Skeletal muscle satellite cell (primary cell): ENCODE data around the gene DDR1.
"Not testable (repeated sequence)": the region's sequence is repeated elsewhere in the genome, so short reads cannot be mapped to it uniquely, and the experiment has no call there.

Experiments used
- H3K27me3 ChIP-seq: 2 replicates; pipeline ENCODE4 v1.7.0; 2013; ENCODE audit warnings: low read length; ENCODE audit not compliant: control insufficient read depth, insufficient read depth
- H3K36me3 ChIP-seq: 2 replicates; pipeline ENCODE4 v1.7.0; 2013; ENCODE audit warnings: mild to moderate bottlenecking, control low read depth, low read length; ENCODE audit not compliant: insufficient read depth
- H3K4me1 ChIP-seq: 2 replicates; pipeline ENCODE4 v1.7.0; 2013; ENCODE audit warnings: low read length; ENCODE audit not compliant: control insufficient read depth, insufficient read depth
- H3K4me2 ChIP-seq: 2 replicates; pipeline ENCODE4 v1.7.0; 2013; ENCODE audit warnings: mild to moderate bottlenecking, low read length
- H3K4me3 ChIP-seq: 2 replicates; pipeline ENCODE4 v1.7.0; 2013; ENCODE audit warnings: low read length
- H3K9ac ChIP-seq: 2 replicates; pipeline ENCODE4 v1.7.0; 2013; ENCODE audit warnings: mild to moderate bottlenecking, low read depth, low read length, moderate library complexity
- H3K9me3 ChIP-seq: replicated peaks from 2 replicates; pipeline ENCODE4 v1.7.0; 2013; ENCODE audit warnings: mild to moderate bottlenecking, control low read depth, low read length

The DDR1 gene

GRCh38 chr6:30855429-30856075 is 28.8 kb upstream of the DDR1 start:
- Histone ChIP-seq H3K4me2 (no peak overlapping the region), H3K4me3 (no peak overlapping the region), H3K4me1 (no peaks in the 10 kb centered on the region), H3K27me3 (peaks cover 31% of the 10 kb centered on the region), H3K36me3 (no peaks in the 10 kb centered on the region), H3K9me3 (peaks cover 6% of the 10 kb centered on the region), H3K9ac (no peak overlapping the region)

DNA sequence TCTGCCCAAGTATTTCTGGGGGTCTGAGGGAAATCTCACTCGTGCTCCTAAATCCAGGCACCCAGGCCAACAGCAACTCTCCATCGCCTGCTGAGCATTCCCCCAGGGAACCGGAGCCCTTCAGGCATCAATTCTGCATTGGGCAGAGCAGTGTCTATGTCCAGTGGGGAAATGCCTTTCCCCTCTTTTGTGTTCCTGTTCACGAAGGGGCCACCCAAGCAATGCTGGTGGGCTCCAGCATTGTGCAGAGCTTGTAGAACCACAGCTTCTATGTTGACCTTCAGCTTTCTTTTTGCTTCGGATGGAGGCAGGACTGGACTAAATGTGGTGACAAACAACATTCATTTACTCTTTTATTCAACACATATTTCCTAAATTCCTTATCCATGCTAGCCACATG is 27.2 kb upstream of the DDR1 start:
- no peaks in the 10 kb centered on the region for H3K36me3 ChIP-seq
- no peak overlapping the region for H3K9ac ChIP-seq
- no peaks in the 10 kb centered on the region for H3K4me1 ChIP-seq
- no peak overlapping the region for H3K4me2 ChIP-seq
- H3K9me3 ChIP-seq = no peaks in the 10 kb centered on the region
- no peak overlapping the region for H3K4me3 ChIP-seq
- H3K27me3 ChIP-seq = peaks cover 34% of the 10 kb centered on the region

DNA sequence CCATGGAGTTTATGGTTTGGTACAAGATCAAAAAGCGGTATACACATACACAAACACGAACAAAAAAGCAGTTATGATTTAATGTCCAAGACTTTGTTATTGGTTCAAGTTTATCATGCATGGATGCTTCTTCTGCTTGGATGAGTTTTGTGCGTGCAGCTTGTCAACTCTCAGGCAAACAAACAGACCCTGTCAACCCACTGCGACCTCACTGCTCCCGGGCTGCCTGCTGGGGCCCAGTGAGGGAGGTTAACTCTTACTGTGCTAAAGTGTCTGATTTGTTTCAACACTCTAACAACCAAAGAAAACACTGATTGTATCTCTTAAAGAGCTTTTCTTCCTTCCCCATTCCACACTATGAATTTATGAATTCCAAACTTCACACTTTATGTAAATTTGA is 26.8 kb upstream of the DDR1 start:
- H3K4me3 ChIP-seq = no peak overlapping the region
- no peak overlapping the region for H3K4me2 ChIP-seq
- H3K27me3 ChIP-seq = peaks cover 34% of the 10 kb centered on the region
- H3K36me3 ChIP-seq = no peaks in the 10 kb centered on the region
- H3K9me3 ChIP-seq = no peaks in the 10 kb centered on the region
- H3K4me1 ChIP-seq = no peaks in the 10 kb centered on the region
- H3K9ac ChIP-seq = no peak overlapping the region

- H3K4me3 ChIP-seq, H3K36me3 ChIP-seq, H3K9me3 ChIP-seq, H3K4me1 ChIP-seq, H3K9ac ChIP-seq, H3K4me2 ChIP-seq: not testable (repeated sequence)
- H3K27me3 ChIP-seq = peaks cover 45% of the 10 kb centered on the region
These were observed 24.6 kb upstream of the DDR1 start for GRCh38 chr6:30859726-30860125.

DNA sequence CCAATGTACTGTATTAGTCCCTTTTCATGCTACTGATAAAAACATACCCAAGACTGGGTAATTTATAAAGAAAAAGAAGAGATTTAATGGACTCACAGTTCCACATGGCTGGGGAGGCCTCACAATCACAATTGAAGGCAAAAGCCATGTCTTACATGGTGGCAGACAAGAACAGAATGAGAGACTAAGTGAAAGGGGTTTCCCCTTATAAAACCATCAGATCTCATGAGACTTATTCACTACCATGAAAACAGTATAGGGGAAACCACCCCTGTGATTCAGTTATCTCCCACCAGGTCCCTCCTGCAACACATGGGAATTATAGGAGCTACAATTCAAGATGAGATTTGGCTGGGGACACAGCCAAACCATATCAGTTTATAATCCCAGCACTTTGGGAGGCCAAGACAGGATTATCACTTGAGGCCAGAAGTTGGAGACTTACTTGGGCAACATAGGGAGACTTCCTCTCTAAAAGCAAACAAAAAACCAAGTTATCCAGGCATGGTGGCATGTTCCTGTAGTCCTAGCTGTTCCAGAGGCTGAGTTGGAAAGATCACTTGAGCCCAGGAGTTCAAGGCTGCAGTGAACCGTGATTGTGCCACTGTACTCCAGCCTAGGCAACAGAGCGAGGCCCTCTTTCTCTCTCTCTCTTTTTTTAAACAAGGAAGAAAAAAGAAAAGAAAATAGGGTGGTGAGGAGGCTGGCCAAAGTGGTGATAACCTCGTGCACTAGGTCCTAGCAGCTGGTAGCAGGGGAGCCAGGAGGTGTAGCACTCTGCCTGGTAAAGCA is 22.9 kb upstream of the DDR1 start:
- Histone ChIP-seq H3K4me1 (no peaks in the 10 kb centered on the region), H3K9ac (no peak overlapping the region), H3K27me3 (peaks cover 29% of the 10 kb centered on the region), H3K4me3 (no peak overlapping the region), H3K4me2 (no peak overlapping the region), H3K9me3 (no peaks in the 10 kb centered on the region), H3K36me3 (no peaks in the 10 kb centered on the region)

DNA sequence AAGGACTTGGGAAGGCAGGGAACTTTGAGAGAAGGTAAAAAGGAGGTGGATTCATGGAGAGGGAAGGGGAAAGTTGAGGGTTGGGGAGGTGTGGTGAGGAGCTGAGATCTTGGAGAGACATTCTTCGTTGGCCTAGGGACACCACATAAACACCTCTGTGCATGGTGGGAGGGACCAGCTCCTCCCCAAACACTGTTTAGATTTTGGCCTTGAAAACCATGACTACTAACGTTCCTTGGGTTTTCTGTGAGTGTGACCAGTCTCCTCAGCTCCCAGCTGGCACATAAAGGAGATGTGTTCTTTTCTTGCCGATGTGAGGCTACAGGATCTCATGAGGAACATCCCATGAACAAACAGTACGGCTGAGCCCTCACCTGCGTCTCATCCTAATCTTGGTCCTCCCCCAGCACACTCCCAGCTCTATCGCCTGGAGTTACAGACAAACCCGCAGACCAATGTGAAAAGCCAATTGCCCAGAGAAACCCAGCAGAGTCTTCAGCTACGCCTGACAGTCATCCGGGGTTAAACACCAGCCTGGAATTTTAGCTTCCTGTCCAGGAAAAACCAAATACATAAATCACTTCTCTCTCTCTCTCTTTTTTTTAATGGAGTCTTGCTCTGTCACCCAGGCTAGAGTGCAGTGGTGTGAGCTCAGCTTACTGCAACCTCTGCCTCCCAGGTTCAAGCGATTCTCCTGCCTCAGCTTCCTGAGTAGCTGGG is 22.0 kb upstream of the DDR1 start:
- H3K9ac ChIP-seq = no peak overlapping the region
- H3K9me3 ChIP-seq = no peaks in the 10 kb centered on the region

DNA sequence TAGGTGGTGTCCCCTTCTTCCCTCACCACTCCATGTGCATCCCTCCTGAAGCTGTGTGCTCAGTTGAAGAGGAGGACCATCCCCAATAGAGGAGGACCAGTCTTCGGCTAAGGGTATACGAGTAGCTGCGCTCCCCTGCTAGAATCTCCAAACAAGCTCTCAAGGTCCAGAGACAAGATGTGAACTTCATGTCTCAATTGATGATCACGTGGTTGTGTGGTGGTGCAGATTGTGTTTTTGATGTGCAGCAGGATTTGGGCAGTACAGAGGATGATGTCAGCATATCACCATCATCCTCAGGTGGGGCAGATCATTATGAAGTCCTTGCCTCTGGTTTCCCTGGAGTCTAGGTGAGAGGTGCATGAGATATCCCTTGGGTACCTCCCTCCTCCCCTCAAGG is 20.0 kb upstream of the DDR1 start:
- H3K4me3 ChIP-seq = no peak overlapping the region
- H3K4me1 ChIP-seq = no peaks in the 10 kb centered on the region
- no peak overlapping the region for H3K9ac ChIP-seq
- H3K36me3 ChIP-seq = no peaks in the 10 kb centered on the region
- peaks cover 15% of the 10 kb centered on the region for H3K27me3 ChIP-seq
- H3K4me2 ChIP-seq = no peak overlapping the region
- H3K9me3 ChIP-seq = no peaks in the 10 kb centered on the region

More for the DNA sequence above, 22.0 kb upstream of the DDR1 start:
- H3K4me2 ChIP-seq = no peak overlapping the region
- peaks cover 20% of the 10 kb centered on the region for H3K27me3 ChIP-seq
- H3K4me3 ChIP-seq = no peak overlapping the region
- H3K36me3 ChIP-seq = no peaks in the 10 kb centered on the region
- no peaks in the 10 kb centered on the region for H3K4me1 ChIP-seq

GRCh38 chr6:30869241-30869749 is 15.0 kb upstream of the DDR1 start:
- not testable (repeated sequence) for H3K27me3 ChIP-seq, H3K4me1 ChIP-seq, H3K36me3 ChIP-seq, H3K4me2 ChIP-seq, H3K9ac ChIP-seq, H3K4me3 ChIP-seq, H3K9me3 ChIP-seq

- Histone ChIP-seq H3K36me3 (no peaks in the 10 kb centered on the region), H3K4me2 (no peak overlapping the region), H3K4me1 (peaks cover 2% of the 10 kb centered on the region)
These were observed 13.8 kb upstream of the DDR1 start for GRCh38 chr6:30870546-30870945.

GRCh38 chr6:30871592-30872183 is 12.6 kb upstream of the DDR1 start:
- Histone ChIP-seq H3K9ac (no peak overlapping the region), H3K27me3 (peaks cover 7% of the 10 kb centered on the region), H3K36me3 (no peaks in the 10 kb centered on the region), H3K4me3 (no peak overlapping the region), H3K4me2 (no peak overlapping the region), H3K9me3 (peaks cover 3% of the 10 kb centered on the region), H3K4me1 (peaks cover 13% of the 10 kb centered on the region)

More at GRCh38 chr6:30870546-30870945, 13.8 kb upstream of the DDR1 start:
- peaks cover 3% of the 10 kb centered on the region for H3K9me3 ChIP-seq
- no peak overlapping the region for H3K4me3 ChIP-seq
- no peak overlapping the region for H3K9ac ChIP-seq
- peaks cover 7% of the 10 kb centered on the region for H3K27me3 ChIP-seq

GRCh38 chr6:30873137-30873640 is 11.1 kb upstream of the DDR1 start:
- peaks cover 3% of the 10 kb centered on the region for H3K9me3 ChIP-seq
- H3K4me2 ChIP-seq = no peak overlapping the region
- H3K4me3 ChIP-seq = no peak overlapping the region
- H3K4me1 ChIP-seq = peaks cover 23% of the 10 kb centered on the region
- H3K27me3 ChIP-seq = peaks cover 7% of the 10 kb centered on the region
- no peak overlapping the region for H3K9ac ChIP-seq
- H3K36me3 ChIP-seq = no peaks in the 10 kb centered on the region
